ENCODE results near the gene MORN5. TPM values are rescaled to one million over a fixed set of nuclear protein-coding genes. Genes with fewer than 3 reads are reported as not detected.
A peak's percentile ranks its signal among the peaks of the same experiment; 100 is the strongest.

The MORN5 gene
- total RNA-seq, 1 experiment from 2014 or later: not detected

DNA sequence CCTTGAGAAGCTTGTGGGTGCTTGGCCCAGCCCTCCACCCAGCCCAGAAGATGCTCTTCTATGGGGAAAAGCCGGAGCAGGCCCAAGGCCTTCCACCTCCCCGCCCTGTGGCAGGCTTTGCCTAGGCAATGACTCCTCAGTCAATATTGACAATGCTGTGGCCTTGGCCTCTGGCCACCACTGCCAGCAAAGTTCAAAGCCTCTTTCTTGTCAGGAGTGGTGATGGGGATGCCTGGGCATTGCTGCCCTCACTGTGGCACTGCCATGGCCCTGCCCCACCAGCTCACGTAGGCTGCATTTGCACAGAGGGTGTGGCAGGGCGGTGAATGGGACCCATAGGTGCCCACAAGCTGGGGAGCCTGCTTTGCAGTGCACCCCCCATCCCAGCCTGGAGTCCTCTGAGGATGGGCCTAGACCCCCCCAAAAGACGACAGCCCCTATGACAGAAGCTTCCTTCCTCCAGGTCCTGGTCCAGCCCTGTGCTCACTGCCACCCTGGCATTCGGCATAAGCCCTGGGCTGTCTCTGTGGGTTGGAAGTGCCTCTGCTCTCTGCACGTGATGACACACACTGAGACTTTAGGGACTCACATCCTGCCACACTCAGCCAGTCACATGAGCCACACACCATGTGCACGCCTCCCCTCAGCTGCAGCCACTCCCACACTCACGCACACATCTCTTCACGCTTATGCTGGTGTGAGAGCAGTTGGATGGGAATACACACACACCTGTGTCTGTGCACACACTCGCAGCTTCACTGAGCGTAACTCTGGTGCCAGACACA lies 31.1 kb downstream of the MORN5 start:
- peak; percentile 47 for DNase-seq (ENCODE audit: low read depth)

DNA sequence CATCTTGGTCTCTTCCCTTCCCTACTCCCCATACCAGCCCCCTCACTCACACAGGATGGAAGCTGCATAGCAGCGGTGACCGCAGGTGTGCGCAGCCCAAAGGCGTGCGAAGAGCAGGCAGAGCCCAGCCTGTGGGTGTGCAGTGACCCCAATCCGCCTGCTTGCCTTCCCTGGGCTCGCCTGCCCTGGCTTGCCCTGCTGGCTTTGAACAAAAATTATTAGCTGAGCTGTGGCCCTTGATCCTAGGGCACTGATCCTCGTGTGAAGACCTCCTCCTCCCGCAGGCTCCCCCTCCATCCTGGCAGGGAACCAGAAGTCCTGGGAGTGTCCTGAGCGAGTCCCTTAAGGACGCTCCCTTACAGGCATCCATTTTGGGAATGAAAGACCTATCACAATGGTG lies 31.9 kb downstream of the MORN5 start:
- DNase-seq (ENCODE audit: low read depth): no peak

DNA sequence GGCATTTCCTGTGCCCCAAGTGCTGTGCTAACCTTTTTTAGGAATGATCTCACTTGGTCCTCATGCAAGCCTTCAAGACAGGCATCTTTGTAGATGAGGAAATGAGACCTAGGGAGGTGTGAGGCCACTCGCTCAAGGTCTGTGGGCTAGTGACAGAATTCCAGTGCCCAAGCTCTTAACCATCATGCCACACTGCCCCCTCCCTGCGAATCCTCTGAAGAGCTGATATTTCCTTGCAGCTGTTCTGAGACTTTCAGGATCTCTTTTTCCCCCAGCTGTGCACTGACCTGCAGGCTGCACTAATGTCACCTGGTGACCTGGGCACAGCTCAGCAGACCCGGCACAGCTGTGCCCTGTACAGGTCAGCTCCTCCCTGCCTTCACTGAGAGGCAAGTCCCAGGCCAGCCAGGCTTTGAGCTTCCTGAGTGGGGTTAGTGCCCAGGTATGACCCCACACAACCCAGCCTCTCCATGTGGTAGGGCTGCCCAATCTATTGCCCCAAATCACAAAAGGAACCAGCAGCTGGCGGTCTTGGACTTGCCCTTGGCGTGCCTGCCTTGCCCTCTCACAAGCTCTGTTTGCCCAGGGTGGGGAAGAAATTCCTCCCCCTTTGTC lies 32.7 kb downstream of the MORN5 start:
- peak; percentile 15 for DNase-seq (ENCODE audit: low read depth)

- no peak for DNase-seq (ENCODE audit: low read depth)
Measured at GRCh38 chr9:122192914-122193525, 33.3 kb downstream of the MORN5 start.

- no peak for DNase-seq (ENCODE audit: low read depth)
Measured at GRCh38 chr9:122193651-122194050, 33.9 kb downstream of the MORN5 start.

GRCh38 chr9:122195875-122196274 lies 36.2 kb downstream of the MORN5 start:
- DNase-seq (ENCODE audit: low read depth): no peak

DNA sequence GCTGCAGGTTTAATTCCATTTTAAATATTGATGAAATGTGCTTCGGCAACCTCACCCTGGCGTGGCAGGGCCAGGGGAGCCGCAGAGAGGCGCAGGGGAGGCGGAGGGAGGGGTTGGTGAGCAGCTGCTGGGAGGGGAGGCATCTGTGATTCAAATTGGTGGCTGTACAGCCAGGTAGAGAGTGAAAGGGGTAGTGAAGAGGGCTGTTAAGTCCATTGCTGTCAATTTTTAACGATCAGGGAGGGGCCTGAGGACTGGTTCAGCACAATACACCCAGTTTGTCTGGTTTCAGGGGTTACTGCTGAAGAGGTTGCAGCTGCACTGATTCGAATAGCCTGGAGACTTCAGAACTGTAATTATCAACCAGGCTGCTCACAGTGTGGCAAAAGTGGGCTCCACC lies 37.7 kb downstream of the MORN5 start:
- no peak for DNase-seq (ENCODE audit: low read depth)

DNA sequence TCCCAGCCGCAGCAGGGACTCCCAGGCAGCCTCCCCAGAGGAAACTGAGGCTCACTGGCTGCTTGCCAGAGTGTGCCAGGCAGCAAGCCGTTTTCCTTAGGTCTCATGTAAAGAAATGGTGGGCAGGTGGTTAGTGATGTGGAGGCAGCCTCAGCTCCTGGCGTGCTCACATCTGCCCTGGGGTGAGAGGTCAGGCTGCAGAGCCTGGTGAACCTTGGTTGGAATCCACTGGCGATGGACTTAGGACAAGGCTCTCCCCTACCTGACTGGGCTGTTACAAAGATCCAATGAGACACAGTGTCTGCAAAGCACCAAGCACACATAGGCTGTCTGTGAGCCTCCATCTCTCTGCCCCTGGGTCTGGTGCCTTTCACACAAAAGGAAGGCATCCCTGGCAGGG lies 38.2 kb downstream of the MORN5 start:
- no peak for DNase-seq (ENCODE audit: low read depth)

- peak; percentile 81 for DNase-seq (ENCODE audit: low read depth)
Measured at GRCh38 chr9:122200960-122201595, 41.4 kb downstream of the MORN5 start.

GRCh38 chr9:122201641-122202040 lies 41.9 kb downstream of the MORN5 start:
- DNase-seq (ENCODE audit: low read depth): peak; percentile 74

- no peak for DNase-seq (ENCODE audit: low read depth)
Measured at GRCh38 chr9:122202111-122202510, 42.4 kb downstream of the MORN5 start.

GRCh38 chr9:122204055-122204454 lies 44.3 kb downstream of the MORN5 start:
- DNase-seq (ENCODE audit: low read depth): peak; percentile 26

GRCh38 chr9:122204491-122204890 lies 44.8 kb downstream of the MORN5 start:
- no peak for DNase-seq (ENCODE audit: low read depth)

- DNase-seq (ENCODE audit: low read depth): no peak
Measured at GRCh38 chr9:122205176-122205575, 45.5 kb downstream of the MORN5 start.

GRCh38 chr9:122206118-122207046 lies 46.7 kb downstream of the MORN5 start:
- DNase-seq (ENCODE audit: low read depth): peak; percentile 76

DNA sequence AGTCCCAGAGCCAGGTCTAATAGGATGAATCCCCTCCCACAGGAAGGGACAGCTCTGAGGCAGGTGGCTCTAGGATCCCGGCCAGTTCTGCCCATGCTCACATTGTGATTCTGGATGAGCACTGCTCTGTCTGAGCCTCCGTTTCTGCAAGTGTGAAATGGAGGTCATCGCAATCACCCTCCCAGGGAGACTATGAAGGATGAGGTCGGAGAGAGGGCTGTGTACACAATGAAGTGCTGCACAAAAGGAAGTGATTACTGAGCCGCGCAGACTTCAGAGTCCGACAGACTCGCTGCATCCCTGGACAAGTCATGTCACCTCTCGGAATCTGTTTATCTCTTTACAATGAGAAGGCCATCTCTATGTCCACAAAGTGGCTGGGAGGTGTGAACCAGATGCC lies 47.4 kb downstream of the MORN5 start:
- DNase-seq (ENCODE audit: low read depth): no peak

GRCh38 chr9:122209451-122209850 lies 49.7 kb downstream of the MORN5 start:
- DNase-seq (ENCODE audit: low read depth): no peak

DNA sequence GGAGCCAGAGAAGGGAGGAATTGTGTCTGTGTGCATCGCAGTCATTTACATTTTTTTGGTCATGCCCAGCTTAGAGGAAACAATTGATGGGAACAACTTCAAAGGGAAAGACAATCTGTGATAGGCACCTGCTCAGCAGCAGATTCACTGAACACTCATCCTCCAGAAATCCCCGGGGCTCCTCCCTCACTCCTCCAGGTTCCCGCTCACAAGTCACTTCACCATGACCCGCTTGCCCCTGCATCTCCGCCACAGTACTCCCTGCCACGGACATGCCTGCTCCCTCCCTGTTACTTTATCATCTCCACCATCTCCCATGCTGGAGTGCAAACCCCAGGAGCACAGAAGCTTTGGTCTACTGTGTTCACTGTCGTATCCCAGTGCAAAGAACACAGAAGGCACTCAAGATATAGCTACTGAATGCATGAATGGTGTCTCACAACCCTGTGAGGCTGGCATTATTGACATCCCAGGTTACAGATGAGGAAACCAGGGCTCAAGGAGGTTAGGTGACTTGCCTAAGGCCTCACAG lies 52.8 kb downstream of the MORN5 start:
- no peak for DNase-seq (ENCODE audit: low read depth)

DNA sequence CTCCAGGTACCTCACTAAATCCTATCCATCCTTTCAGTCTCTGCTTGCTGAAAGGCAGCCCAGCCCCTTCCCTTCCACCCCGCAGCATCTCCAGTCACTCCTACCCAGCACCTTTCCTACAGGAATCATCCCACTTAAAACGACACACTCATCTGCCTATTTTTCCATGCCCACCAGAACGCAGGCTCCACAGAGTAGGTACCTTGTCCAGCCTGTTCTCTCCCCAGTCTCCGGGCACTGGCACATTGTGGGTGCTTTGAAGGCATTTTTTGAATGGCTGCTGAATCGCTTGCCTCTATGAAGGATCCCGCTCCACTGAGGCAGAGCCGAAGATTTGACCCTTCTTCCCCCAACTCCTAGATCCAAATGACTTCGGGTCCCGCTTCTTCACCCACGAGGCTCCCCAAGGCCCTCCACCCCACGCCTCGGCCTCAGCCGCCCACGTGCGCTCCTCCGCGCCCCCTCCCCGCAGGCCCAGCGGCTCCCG lies 53.4 kb downstream of the MORN5 start:
- no peak for DNase-seq (ENCODE audit: low read depth)

DNA sequence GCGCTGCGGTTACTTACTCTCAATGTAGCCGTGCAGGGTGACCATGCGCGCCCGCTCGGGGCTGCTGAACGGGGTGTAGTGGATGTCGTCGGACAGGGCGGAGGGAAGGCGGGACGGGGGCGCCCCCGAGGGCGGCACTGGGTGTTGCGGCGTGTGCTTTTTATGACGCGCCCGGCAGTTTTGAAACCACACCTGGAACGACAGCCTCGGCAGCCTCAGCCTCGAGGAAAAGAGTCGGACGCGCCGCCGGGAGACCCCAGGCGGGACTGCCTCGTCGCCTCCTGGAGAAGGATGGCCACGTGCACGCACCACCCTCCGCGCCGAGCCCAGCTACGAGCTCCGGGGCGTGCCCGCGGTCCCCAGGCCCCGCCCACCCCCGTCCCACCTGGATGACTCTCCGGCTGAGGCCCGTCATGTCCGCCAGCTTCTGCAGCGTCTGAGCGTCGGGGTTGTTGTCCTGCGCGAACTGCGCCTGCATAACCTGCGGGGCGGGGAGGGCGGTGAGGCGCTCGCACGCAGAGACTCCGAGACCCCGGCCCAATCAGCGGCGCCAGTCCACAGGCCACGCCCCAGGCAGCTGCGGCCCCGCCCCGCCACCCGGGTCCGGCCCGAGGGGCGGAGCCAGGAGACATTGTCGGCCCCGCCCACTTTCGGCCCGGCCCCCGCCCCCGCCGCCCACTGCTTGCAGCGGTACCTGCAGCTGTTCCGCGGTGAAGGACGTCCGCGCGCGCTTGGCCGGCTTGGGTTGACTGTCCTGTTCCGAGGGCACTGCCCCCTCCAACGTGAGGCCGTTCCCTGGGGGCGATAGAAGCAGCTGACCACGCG lies 54.1 kb downstream of the MORN5 start:
- DNase-seq (ENCODE audit: low read depth): peak; percentile 25

Measured in LHCN-M2 (cell line).